HEK293 (cell line): ENCODE results near the gene CPNE4.

Experiments used
- CTCF ChIA-PET: fragments of 350-600 bp; formaldehyde crosslinking; extraction: SDS; loops from one replicate; lab custom pipeline; 2021; ENCODE audit warnings: antibody characterized with exemption; lab: Yijun Ruan, JAX
- POLR2A ChIA-PET: fragments of 300-600 bp; formaldehyde crosslinking; extraction: SDS; loops from one replicate; lab custom pipeline; 2020; ENCODE audit warnings: antibody characterized with exemption, inconsistent platforms; lab: Yijun Ruan, JAX
- H3K27ac ChIP-seq: fragments of 200-500 bp; sonication (Bioruptor generic); 2 replicates; pipeline ENCODE4 v1.5.1; 2014; ENCODE audit warnings: low read depth, low read length, control low read depth, inconsistent platforms; ENCODE audit errors: extremely low read depth
- H3K36me3 ChIP-seq, 2 experiments: fragments of 200-500 bp in 1 of 2; sonication (Bioruptor generic) in 1 of 2; 1 replicate in 1 of 2; 2 replicates in 1 of 2; pipeline ENCODE4 v1.5.1; 2014 to 2017; ENCODE audit warnings: inconsistent platforms in 2 of 2, low read length in 2 of 2; ENCODE audit not compliant: control insufficient read depth in 2 of 2, insufficient read depth in 1 of 2
- H3K4me1 ChIP-seq: fragments of 200-500 bp; sonication (Bioruptor generic); 2 replicates; pipeline ENCODE4 v1.5.1; 2014; ENCODE audit warnings: mild to moderate bottlenecking, low read length, inconsistent platforms; ENCODE audit not compliant: control insufficient read depth, insufficient read depth
- H3K4me3 ChIP-seq: 2 replicates; pipeline ENCODE4 v1.5.1; 2011; ENCODE audit warnings: low read depth, mild to moderate bottlenecking, control low read depth, low read length, moderate library complexity
- H3K9me3 ChIP-seq: fragments of 200-500 bp; sonication (Bioruptor generic); 2 replicates; pipeline ENCODE4 v1.5.1; 2014; ENCODE audit warnings: low read depth, low read length, inconsistent platforms; ENCODE audit not compliant: control insufficient read depth, insufficient read depth
- KLF7 ChIP-seq: fragments of 450-650 bp; formaldehyde crosslinking; IDR thresholded peaks from 2 replicates; pipeline ENCODE4 v1.5.1; 2016; ENCODE audit warnings: missing biosample characterization, missing genetic modification characterization, borderline replicate concordance
- MEIS1 ChIP-seq: sonication (generic); formaldehyde crosslinking; IDR thresholded peaks from 2 replicates; pipeline ENCODE4 v1.8.1; 2022; ENCODE audit warnings: missing genetic modification reagents, mild to moderate bottlenecking, borderline replicate concordance
- MZF1 ChIP-seq: fragments of 450-650 bp; formaldehyde crosslinking; IDR thresholded peaks from 2 replicates; pipeline ENCODE4 v1.5.1; 2017; ENCODE audit warnings: missing biosample characterization, missing genetic modification characterization, borderline replicate concordance
- RBAK ChIP-seq: fragments of 450-650 bp; formaldehyde crosslinking; IDR thresholded peaks from 2 replicates; pipeline ENCODE4 v1.5.1; 2016; ENCODE audit warnings: missing biosample characterization, missing genetic modification characterization
- SALL2 ChIP-seq: fragments of 450-650 bp; formaldehyde crosslinking; IDR thresholded peaks from 2 replicates; pipeline ENCODE4 v1.5.0; 2017; ENCODE audit warnings: missing biosample characterization, mild to moderate bottlenecking, missing genetic modification characterization, borderline replicate concordance
- SETDB1 ChIP-seq: IDR thresholded peaks from one replicate; pipeline ENCODE4 v1.6.1; 2017; ENCODE audit warnings: mild to moderate bottlenecking, low read length, moderate library complexity, mixed read lengths; ENCODE audit not compliant: insufficient read length
- SP3 ChIP-seq: fragments of 450-650 bp; formaldehyde crosslinking; IDR thresholded peaks from 2 replicates; pipeline ENCODE4 v1.5.1; 2016; ENCODE audit warnings: missing biosample characterization, missing genetic modification characterization
- SP7 ChIP-seq: fragments of 450-650 bp; formaldehyde crosslinking; IDR thresholded peaks from 2 replicates; pipeline ENCODE4 v1.5.1; 2016; ENCODE audit warnings: missing biosample characterization, missing genetic modification characterization
- YY1 ChIP-seq: fragments of 450-650 bp; formaldehyde crosslinking; IDR thresholded peaks from 2 replicates; pipeline ENCODE4 v1.5.1; 2018; ENCODE audit warnings: missing biosample characterization, missing genetic modification characterization
- YY2 ChIP-seq: fragments of 450-650 bp; formaldehyde crosslinking; IDR thresholded peaks from 2 replicates; pipeline ENCODE4 v1.5.1; 2016; ENCODE audit warnings: missing biosample characterization, missing genetic modification characterization
- ZBTB8A ChIP-seq: fragments of 450-650 bp; formaldehyde crosslinking; IDR thresholded peaks from 2 replicates; pipeline ENCODE4 v1.5.1; 2016; ENCODE audit warnings: missing biosample characterization, missing genetic modification characterization
- ZNF175 ChIP-seq: fragments of 450-650 bp; formaldehyde crosslinking; IDR thresholded peaks from 2 replicates; pipeline ENCODE4 v1.5.1; 2016; ENCODE audit warnings: missing biosample characterization, missing genetic modification characterization
- ZNF18 ChIP-seq: fragments of 450-650 bp; formaldehyde crosslinking; IDR thresholded peaks from 2 replicates; pipeline ENCODE4 v1.5.1; 2016; ENCODE audit warnings: missing biosample characterization, missing genetic modification characterization
- ZNF184 ChIP-seq: fragments of 450-650 bp; IDR thresholded peaks from 2 replicates; pipeline ENCODE4 v1.5.1; 2018; ENCODE audit warnings: missing biosample characterization, mild to moderate bottlenecking, missing genetic modification characterization
- ZNF2 ChIP-seq: fragments of 450-650 bp; formaldehyde crosslinking; IDR thresholded peaks from 2 replicates; pipeline ENCODE4 v1.5.1; 2016; ENCODE audit warnings: missing biosample characterization, missing genetic modification characterization
- ZNF202 ChIP-seq: fragments of 450-650 bp; formaldehyde crosslinking; IDR thresholded peaks from 2 replicates; pipeline ENCODE4 v1.5.1; 2016; ENCODE audit warnings: missing biosample characterization, missing genetic modification characterization, borderline replicate concordance
- ZNF23 ChIP-seq: fragments of 450-650 bp; formaldehyde crosslinking; IDR thresholded peaks from 2 replicates; pipeline ENCODE4 v1.5.1; 2016; ENCODE audit warnings: missing biosample characterization, missing genetic modification characterization, borderline replicate concordance
- ZNF274 ChIP-seq, 2 experiments: fragments of 200-500 bp in 1 of 2; fragments of 450-650 bp in 1 of 2; sonication (Bioruptor generic) in 1 of 2; formaldehyde crosslinking in 1 of 2; IDR thresholded peaks; 2 replicates each; pipeline versions ENCODE4 v1.5.1 to v1.6.1; 2014 to 2016; ENCODE audit warnings: borderline replicate concordance in 1 of 2, inconsistent platforms in 1 of 2, low read length in 1 of 2, missing biosample characterization in 1 of 2, missing genetic modification characterization in 1 of 2
- ZNF324 ChIP-seq: fragments of 450-650 bp; formaldehyde crosslinking; IDR thresholded peaks from 2 replicates; pipeline ENCODE4 v1.5.1; 2016; ENCODE audit warnings: missing biosample characterization, missing genetic modification characterization
- ZNF335 ChIP-seq: fragments of 450-650 bp; formaldehyde crosslinking; conservative IDR thresholded peaks from 2 replicates; pipeline ENCODE4 v1.5.1; 2016; ENCODE audit warnings: missing biosample characterization, missing genetic modification characterization
- ZNF416 ChIP-seq: fragments of 450-650 bp; formaldehyde crosslinking; IDR thresholded peaks from 2 replicates; pipeline ENCODE4 v1.5.1; 2016; ENCODE audit warnings: missing biosample characterization, missing genetic modification characterization
- ZNF433 ChIP-seq: fragments of 450-650 bp; formaldehyde crosslinking; IDR thresholded peaks from 2 replicates; pipeline ENCODE4 v1.5.1; 2016; ENCODE audit warnings: missing biosample characterization, missing genetic modification characterization, low read depth
- ZNF449 ChIP-seq: fragments of 450-650 bp; formaldehyde crosslinking; IDR thresholded peaks from 2 replicates; pipeline ENCODE4 v1.5.1; 2017; ENCODE audit warnings: missing biosample characterization, mild to moderate bottlenecking, missing genetic modification characterization, moderate library complexity
- ZNF548 ChIP-seq: fragments of 450-650 bp; formaldehyde crosslinking; IDR thresholded peaks from 2 replicates; pipeline ENCODE4 v1.5.1; 2016; ENCODE audit warnings: missing biosample characterization, missing genetic modification characterization
- ZNF585B ChIP-seq: fragments of 450-650 bp; formaldehyde crosslinking; IDR thresholded peaks from 2 replicates; pipeline ENCODE4 v1.5.1; 2016; ENCODE audit warnings: missing biosample characterization, missing genetic modification characterization
- ZNF621 ChIP-seq: fragments of 450-650 bp; formaldehyde crosslinking; IDR thresholded peaks from 2 replicates; pipeline ENCODE4 v1.5.1; 2017; ENCODE audit warnings: missing biosample characterization, missing genetic modification characterization
- ZNF664 ChIP-seq: fragments of 450-650 bp; formaldehyde crosslinking; IDR thresholded peaks from 2 replicates; pipeline ENCODE4 v1.5.1; 2016; ENCODE audit warnings: missing biosample characterization, missing genetic modification characterization

The CPNE4 gene

DNA sequence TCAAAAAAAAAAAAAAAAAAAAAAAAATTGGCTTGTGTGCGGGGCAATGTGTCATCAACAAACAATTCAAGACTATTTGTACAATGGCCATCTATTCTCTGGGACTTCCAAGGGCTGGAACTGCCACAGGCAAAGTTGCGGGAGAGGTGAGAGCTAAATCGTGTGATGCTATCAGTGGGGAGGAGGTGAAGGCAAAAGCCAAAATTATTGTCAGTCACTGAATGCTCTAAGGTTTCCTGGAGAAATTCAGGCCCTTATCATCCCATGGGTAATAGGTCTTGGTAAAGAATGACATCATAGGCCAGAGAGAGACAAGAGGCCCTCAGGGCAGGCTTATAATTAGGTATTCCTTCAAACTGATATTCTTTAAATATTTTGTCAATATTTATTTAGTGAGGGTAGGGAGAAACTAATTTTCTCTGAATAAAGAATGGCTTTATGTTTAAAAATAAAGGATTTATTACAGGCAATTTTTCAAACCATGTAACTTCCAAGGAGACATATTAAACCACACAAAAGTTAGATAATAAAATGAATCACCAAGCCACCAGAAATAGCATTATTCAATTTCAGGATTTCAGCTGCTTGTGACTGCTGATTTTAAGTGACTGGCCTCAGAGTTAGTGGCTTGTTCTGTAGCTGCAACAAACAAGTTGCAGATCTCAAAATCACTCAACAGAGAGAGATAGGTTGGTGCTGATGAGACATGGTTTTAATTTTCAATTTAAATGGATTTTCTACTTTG, 305.7 kb downstream of the CPNE4 start (continued):
- TF ChIP-seq KLF7 (tag by site-specific recombination) (no peak), ZNF23 (tag by site-specific recombination) (no peak), MZF1 (no peak), ZNF184 (no peak)
- TF ChIP-seq, all 188 proteins: peak for 17

GRCh38 chr3:131725414-131725813, 309.4 kb downstream of the CPNE4 start:
- ChIA-PET POLR2A (no interaction called here), CTCF (no interaction called here)
- Histone ChIP-seq H3K36me3 (no peaks in the 10 kb centered on the region), H3K9me3 (no peaks in the 10 kb centered on the region), H3K4me3 (no peak overlapping the region), H3K4me1 (no peaks in the 10 kb centered on the region), H3K27ac (no peak overlapping the region)
- TF ChIP-seq ZNF335 (no peak), ZNF324 (tag by site-specific recombination) (no peak), ZNF621 (tag by site-specific recombination) (no peak), ZNF416 (tag by site-specific recombination) (no peak), YY1 (tag by site-specific recombination) (no peak)

GRCh38 chr3:131723343-131723742, 311.5 kb downstream of the CPNE4 start:
- CTCF ChIA-PET, result no interaction called here
- TF ChIP-seq ZNF18 (tag by site-specific recombination) (no peak), SETDB1 (no peak), ZNF335 (no peak), ZBTB8A (no peak), SP7 (tag by site-specific recombination) (no peak), MEIS1 (CRISPR knock-in tag) (no peak)
- TF ChIP-seq, all 188 proteins: peak for 0
- H3K4me3 ChIP-seq, result no peak overlapping the region
- no peaks in the 10 kb centered on the region for H3K36me3 ChIP-seq
- no peaks in the 10 kb centered on the region for H3K4me1 ChIP-seq
- no peak overlapping the region for H3K27ac ChIP-seq
- no peaks in the 10 kb centered on the region for H3K9me3 ChIP-seq
- POLR2A ChIA-PET, result no interaction called here

DNA sequence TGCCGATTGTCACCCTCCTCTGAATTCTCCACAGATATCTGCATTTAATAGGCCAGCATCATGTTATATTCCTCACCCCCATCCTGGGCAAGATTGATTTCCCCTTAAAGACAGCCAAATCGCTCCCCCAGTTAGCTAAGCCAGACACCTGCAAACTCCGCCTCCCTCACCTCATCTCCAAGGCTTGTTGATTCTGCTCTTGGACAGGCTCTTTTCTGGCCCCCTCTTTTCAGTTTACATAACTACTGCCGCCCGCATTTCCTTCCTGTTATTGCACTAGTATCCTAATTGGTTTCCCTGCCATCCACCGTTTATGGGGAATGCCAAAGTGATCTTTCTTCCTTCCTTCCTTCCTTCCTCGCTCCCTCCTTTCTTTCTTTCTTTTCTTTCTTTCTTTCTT, 317.3 kb downstream of the CPNE4 start:
- Histone ChIP-seq H3K4me3 (no peak overlapping the region), H3K27ac (no peak overlapping the region), H3K4me1 (no peaks in the 10 kb centered on the region), H3K36me3 (no peaks in the 10 kb centered on the region), H3K9me3 (no peaks in the 10 kb centered on the region)
- POLR2A ChIA-PET, result no interaction called here
- CTCF ChIA-PET, result no interaction called here
- TF ChIP-seq ZNF202 (no peak), ZNF2 (no peak), ZNF548 (tag by site-specific recombination) (no peak), ZNF585B (tag by site-specific recombination) (no peak), ZNF184 (no peak), YY2 (tag by site-specific recombination) (no peak), ZNF449 (tag by site-specific recombination) (no peak), RBAK (tag by site-specific recombination) (no peak), ZNF175 (tag by site-specific recombination) (no peak), ZNF274 (IDR thresholded peaks at IDR 0.05; ENCODE audit: low read length) (no peak), ZNF274 (tag by site-specific recombination; IDR thresholded peaks at IDR 0.05; ENCODE audit: borderline replicate concordance) (no peak), SP3 (no peak), SALL2 (tag by site-specific recombination) (no peak), ZNF433 (tag by site-specific recombination) (no peak), ZNF664 (no peak)
